HG03103 (cell line): ENCODE results near the gene ZNF439.
"Not testable (repeated sequence)": the region's sequence is repeated elsewhere in the genome, so short reads cannot be mapped to it uniquely, and the experiment has no call there.

ENCODE experiments used
- ATAC-seq: cut with Tn5 transposase; IDR thresholded peaks from one replicate; pipeline ENCODE4 v1.9.1; 2021; ENCODE audit warnings: low read depth; ENCODE audit not compliant: unreplicated experiment

Gene ZNF439

DNA sequence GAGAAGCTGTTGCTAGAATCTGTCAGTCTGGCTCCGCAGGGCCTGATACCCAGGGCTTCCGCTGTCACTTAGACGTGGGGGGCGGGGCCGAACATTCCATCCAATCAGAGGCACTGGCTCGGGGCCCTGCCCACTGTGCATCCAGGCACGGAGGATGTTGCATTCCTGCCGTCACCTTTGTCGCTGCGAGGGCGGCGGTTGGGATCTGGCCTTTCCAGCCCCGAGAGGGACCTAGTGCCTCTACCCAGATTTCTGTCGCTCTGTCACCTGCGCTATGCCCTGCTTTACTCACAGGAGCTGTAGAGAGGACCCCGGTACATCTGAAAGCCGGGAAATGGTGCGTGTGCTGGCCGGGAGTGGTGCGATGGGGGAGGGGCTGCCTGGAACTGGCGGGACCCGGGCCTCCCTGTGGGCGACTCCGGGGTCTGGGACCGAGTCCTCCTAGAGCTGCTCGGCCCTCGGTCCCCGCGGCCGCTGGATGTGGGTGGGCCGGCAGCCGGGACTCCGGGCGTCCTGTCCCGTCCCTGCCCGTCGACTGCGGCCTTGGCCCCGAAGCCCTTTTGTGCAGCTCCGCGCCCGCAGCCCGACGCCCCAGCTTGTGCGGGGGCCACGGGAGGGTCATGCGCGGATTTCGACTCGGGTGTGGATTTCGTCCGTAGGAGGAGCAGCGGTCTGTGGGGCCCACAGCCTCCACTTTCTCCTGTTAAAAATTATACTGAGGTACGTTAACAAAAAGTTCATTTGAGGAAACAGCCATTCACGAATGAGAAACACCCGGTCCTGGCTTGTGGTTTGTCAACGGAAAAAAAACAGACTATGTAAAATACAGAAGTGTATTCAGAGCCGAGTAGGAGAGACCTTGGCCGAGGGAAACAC, at the start of gene ZNF439:
TSS of gene ZNF439 (plus strand) at position 133 of the 876 bp plus-strand sequence. CDS start at position 275, 142 bp downstream.
- ATAC-seq: peak; percentile 68

DNA sequence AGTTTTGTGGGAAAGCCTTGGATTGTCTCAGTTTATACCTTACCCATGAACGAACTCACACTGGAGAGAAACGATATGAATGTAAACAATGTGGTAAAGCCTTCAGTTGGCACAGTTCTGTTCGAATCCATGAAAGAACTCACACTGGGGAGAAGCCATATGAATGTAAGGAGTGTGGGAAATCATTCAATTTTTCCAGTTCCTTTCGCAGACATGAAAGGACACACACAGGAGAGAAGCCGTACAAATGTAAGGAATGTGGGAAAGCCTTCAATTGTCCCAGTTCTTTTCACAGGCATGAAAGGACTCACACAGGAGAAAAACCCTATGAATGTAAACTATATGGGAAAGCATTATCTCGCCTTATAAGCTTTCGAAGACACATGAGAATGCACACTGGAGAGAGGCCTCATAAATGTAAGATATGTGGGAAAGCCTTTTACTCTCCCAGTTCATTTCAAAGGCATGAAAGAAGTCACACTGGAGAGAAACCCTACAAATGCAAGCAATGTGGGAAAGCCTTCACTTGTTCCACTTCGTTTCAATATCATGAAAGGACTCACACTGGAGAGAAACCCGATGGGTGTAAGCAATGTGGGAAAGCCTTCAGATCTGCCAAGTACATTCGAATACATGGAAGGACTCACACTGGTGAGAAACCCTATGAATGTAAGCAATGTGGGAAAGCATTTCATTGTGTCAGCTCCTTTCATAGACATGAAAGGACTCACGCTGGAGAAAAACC, 42.0 kb upstream of the ZNF439 start:
- ATAC-seq: no peak

DNA sequence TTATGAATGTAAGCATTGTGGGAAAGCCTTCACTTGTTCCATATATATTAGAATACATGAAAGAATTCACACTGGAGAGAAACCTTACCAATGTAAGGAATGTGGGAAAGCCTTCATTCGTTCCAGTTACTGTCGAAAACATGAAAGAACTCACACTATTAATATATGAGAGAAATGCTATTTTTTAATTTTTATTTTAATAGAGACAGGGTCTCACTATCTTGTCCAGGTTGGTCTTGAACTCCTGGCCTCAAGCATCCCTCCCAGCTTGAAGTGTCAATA, 41.5 kb upstream of the ZNF439 start:
- no peak for ATAC-seq

GRCh38 chr19:11813703-11814028, 34.9 kb upstream of the ZNF439 start:
- ATAC-seq: peak; percentile 35

GRCh38 chr19:11814029-11814699, 34.4 kb upstream of the ZNF439 start, which contains the start of gene ZNF440:
TSS of gene ZNF440 (plus strand) at chr19:11814273. CDS start at chr19:11814448, 175 bp downstream.
- peak; percentile 89 for ATAC-seq

- no peak for ATAC-seq
Observed at GRCh38 chr19:11814700-11815035, 33.9 kb upstream of the ZNF439 start.

GRCh38 chr19:11821474-11822109, 26.9 kb upstream of the ZNF439 start:
- no peak for ATAC-seq

DNA sequence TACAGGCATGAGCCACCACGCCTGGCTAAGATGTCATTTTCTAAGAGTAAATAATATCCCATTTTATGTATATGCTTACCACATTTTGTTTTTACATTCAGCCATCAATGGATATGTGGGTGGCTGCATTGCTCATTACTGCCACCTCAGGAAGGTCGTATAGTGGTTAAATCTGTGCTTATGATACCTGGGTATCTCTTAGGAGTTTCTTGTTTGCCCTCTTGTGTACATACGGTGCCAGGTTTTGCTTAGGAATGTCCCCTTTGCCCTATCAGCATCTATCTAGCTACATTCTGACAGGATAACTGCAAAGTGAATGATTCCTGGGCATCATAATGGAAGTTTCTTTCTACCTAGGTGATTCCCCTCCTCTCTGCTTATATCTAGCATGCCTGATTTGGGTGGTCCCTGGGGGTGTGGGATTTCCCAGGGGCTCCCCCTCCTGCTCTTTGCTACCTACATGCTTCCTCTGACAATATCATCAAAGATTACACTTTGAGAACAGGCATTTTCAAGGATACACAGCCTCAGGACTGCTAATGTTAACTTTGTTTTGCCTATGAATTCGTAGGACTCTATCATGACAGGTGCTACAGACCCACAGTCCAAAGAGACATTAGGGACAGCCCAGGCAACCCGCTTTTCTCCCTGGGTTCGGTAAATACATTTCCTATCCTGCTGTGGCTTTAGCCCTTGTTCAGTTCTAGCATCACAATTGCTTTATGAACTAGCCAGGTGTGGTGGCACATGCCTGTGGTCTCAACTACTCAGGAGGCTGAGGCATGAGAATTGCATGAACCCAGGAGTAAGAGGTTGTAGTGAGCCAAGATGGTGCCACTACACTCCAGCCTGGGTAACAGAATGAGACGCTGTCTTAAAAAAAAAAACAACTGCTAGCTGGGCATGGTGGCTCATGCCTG, 19.3 kb upstream of the ZNF439 start:
- ATAC-seq: not testable (repeated sequence)

- no peak for ATAC-seq
Observed at GRCh38 chr19:11832253-11832912, 16.1 kb upstream of the ZNF439 start.

GRCh38 chr19:11833541-11833940, 15.0 kb upstream of the ZNF439 start:
- no peak for ATAC-seq

DNA sequence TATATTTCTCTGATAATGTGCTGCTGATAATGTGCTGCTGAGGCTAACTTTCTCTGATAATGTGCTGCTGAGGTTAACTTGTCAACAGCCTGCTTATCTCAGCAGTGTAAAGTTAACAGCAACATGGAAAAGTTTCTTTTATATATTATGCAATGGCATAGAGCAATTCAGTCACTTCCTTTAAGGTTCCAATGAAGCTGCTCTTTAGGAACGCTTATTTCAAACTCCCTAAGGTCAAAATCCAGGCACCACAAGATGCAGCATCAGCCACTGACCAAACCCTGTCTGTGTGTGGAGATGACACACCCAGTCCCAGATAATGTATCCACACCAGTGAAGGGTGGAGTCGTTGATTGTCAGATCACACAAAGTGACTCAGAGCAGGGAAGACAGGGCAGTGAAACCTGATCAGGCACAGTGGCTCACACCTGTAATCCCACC, 12.9 kb upstream of the ZNF439 start:
- not testable (repeated sequence) for ATAC-seq

GRCh38 chr19:11843722-11844121, 4.8 kb upstream of the ZNF439 start:
- no peak for ATAC-seq

- not testable (repeated sequence) for ATAC-seq
Observed at GRCh38 chr19:11847615-11848014, 911 bp upstream of the ZNF439 start.

DNA sequence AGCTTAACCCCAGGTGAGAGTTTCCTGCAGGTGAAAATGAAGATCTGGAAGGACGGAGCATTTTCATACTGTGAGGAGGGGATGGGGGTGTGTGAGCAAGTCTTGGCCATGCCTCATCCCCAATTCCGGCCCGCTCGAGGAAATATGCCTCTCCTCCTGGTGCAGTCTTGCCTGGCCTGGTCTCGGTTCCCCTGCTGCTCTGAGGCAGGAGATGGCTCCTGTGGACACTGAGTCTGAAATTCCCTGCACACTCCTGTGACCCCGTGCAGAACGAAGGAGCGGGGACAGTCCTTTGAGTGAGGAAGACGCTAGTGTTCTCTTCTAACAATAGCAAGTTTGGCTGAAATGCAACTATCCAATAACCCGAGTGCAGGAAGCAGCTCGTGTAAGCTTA, 329 bp upstream of the ZNF439 start:
- no peak for ATAC-seq

DNA sequence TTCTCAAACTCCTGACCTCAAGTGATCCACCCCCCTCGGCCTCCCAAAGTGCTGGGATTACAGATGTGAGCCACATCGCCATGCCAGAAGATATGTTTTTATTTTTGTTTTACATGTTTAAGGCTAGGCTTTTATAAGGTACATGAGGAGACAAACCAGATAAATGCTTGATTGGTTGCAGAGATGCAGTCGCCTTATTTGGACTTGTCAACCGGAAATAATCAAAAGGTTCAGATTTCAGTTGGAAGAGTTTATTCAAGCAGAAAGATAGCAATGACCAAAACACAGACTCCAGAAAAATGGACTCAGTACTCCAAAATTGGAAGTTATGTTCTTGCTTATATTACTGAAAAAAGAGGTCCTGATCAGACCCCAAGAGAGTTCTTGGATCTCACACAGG, 1.8 kb downstream of the ZNF439 start:
- ATAC-seq: not testable (repeated sequence)

GRCh38 chr19:11853358-11853757, 4.8 kb downstream of the ZNF439 start:
- ATAC-seq: no peak

DNA sequence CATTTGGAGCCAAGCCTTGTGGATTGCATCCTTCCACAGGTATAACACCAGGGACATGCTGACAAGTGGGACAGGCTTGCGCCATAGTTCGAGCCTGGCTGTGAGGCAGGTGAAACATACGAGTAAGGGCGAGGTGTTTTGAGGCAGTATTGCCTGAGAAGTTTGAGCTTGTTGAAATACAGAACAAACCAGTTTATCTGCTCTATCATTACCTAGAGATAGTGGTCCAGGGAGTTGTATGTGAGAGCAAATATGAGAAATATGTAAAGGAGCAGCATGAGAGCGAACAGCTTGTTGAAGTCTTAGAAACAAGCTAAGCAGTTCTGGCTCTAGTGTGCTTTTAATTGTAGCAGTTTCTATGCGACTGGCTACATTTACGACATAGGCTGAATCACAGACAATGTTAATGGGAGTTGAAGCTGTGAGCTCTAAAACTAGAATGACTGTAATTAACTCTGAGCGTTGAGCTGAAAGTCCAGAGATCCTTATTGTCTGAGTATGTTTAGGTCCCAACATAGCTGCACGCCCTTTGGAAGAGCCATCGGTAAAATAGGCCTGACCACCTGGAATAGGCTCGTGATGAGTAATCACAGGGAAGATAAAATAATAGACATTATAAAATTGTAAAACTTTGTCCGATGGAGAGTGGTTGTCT, 8.2 kb downstream of the ZNF439 start:
- ATAC-seq: no peak

DNA sequence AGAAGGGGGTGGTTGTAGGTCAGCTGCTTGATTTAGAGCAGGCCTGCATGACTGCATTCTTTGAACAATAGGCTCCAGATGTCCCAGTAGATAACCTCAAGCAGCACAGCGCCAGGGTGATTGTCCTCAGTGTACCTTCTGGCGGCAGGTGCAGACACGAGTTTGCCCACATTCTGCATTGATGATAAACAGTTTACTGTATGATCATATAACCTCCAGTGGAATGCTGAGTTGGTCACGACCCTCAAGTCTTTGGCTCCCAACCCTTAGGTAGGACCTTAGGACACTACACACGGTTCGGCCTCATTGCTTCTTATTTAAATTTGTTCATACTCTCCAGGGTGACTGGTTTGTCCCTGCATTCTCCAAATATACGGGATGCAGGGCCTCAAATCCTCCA, 12.2 kb downstream of the ZNF439 start:
- ATAC-seq: no peak

DNA sequence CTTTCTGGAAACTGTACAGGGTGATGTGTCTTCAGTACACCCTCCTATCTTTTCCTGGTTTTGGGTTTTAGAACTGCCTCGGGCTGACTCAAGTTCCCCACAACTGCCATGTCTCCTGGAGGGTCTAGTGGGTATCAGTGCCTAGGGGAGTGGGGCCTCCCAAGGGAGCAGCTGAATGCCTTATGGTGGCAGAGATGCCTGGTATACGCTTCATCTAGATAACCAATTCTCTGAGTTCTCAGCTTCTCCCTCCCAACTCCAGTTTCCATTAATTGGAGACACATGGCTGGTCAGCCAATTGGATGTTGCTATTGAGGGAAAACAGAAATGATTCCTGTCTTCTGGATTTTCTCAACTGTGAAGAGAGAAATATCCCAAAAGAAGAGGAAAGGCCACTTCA, 12.8 kb downstream of the ZNF439 start:
- no peak for ATAC-seq
